Aorta (tissue), 5 donors: ENCODE measurements around the gene SLC9C1. TPM values are rescaled to one million over a fixed set of nuclear protein-coding genes. Genes with fewer than 3 reads are reported as not detected.

Experiments
- ATAC-seq: fragments of 200-7000 bp; cut with Tn5 transposase; one replicate; pipeline ENCODE4 v1.9.1; 2022; ENCODE audit warnings: moderate library complexity; ENCODE audit not compliant: low FRiP score
- DNase-seq, 2 donors: peaks; one replicate each; pipeline ENCODE4 v3.0.0-alpha.2; 2020
- H3K27ac ChIP-seq, 2 donors: one replicate each; pipeline ENCODE4 v1.5.1; 2013; ENCODE audit warnings: low read length in 2 of 2, mild to moderate bottlenecking in 2 of 2, moderate library complexity in 2 of 2, control low read depth in 1 of 2, inconsistent platforms in 1 of 2, low read depth in 1 of 2
- H3K27me3 ChIP-seq, 2 donors: one replicate each; pipeline ENCODE4 v1.6.1; 2013; ENCODE audit warnings: control low read depth in 1 of 2, low read length in 1 of 2, mild to moderate bottlenecking in 1 of 2, moderate library complexity in 1 of 2; ENCODE audit not compliant: insufficient read depth in 2 of 2, control insufficient read depth in 1 of 2
- H3K36me3 ChIP-seq, 2 donors: one replicate each; pipeline ENCODE4 v1.6.1; 2013; ENCODE audit warnings: control low read depth in 1 of 2, low read length in 1 of 2, mild to moderate bottlenecking in 1 of 2; ENCODE audit not compliant: insufficient read depth in 2 of 2, control insufficient read depth in 1 of 2
- H3K4me1 ChIP-seq, 2 donors: one replicate each; pipeline ENCODE4 v1.6.1; 2013; ENCODE audit warnings: low read length in 2 of 2, control low read depth in 1 of 2, mild to moderate bottlenecking in 1 of 2, moderate library complexity in 1 of 2; ENCODE audit not compliant: insufficient read depth in 2 of 2, control insufficient read depth in 1 of 2
- H3K4me3 ChIP-seq, 2 donors: one replicate each; pipeline ENCODE4 v1.5.1; 2013; ENCODE audit warnings: low read length in 2 of 2, control low read depth in 1 of 2, mild to moderate bottlenecking in 1 of 2
- H3K9me3 ChIP-seq: one replicate; pipeline ENCODE4 v1.6.1; 2013; ENCODE audit warnings: mild to moderate bottlenecking, low read length; ENCODE audit not compliant: control insufficient read depth
- WGBS, 2 donors: extraction: QIAGEN DNeasy Blood & Tissue Kit; methylation state at CpG; one replicate each; pipeline ENCODE4 v1.1.7; 2013; 5-methylcytosine and 5-hydroxymethylcytosine counted together
- intact Hi-C, 2 donors: fragments of 100-400 bp; cut with DNase I; formaldehyde crosslinking; loops; one replicate each; pipeline versions ENCODE4 v1.14.2 to v1.15.0; 2022
- polyA plus RNA-seq, 2 donors: library from polyadenylated mRNA; stranded (reverse); fragments of 200-250 nt; gene quantifications; one replicate each; pipeline ENCODE4 v1.2.3, GENCODE V29; 2013
- total RNA-seq, 2 donors: library from RNA; stranded (reverse); fragmentation: NEBNext Ultra II Directional; extraction: Animal tissue kit (Norgen Biotek cat#: 25700); gene quantifications; one replicate each; pipeline ENCODE4 v1.2.1, GENCODE V29; 2021
- donor health status: healthy with polysubstance abuse.
- donor health status: Bipolar disorder and iron deficiency.
- donor health status: DM: no; HTN: no; CAD: no.
- donor health status: DM: no; HTN: no; CAD: no.
- donor health status: DM: yes; HTN: yes; CAD: no.

The SLC9C1 gene
- total and polyA plus RNA-seq, 4 donors, result 0.29 to 0.81 TPM; not detected in 2

GRCh38 chr3:112109322-112109721 lies 184.7 kb downstream of the SLC9C1 start:
- no peaks in the 10 kb centered on the region for H3K27me3 ChIP-seq
- WGBS, 2 donors, result 80 to 82% methylated on average over 5 of the region's 5 CpGs
- intact Hi-C loops, result no loop called here
- no peak overlapping the region for H3K4me3 ChIP-seq
- no peaks in the 10 kb centered on the region for H3K9me3 ChIP-seq
- H3K4me1 ChIP-seq, result no peaks in the 10 kb centered on the region
- DNase-seq (no peak), ATAC-seq (no peak)
- peaks cover 3 to 7% of the 10 kb centered on the region in 2 donors for H3K36me3 ChIP-seq
- H3K27ac ChIP-seq, result no peak overlapping the region

GRCh38 chr3:112104774-112105173 lies 189.2 kb downstream of the SLC9C1 start:
- intact Hi-C loops, result no loop called here
- Histone ChIP-seq H3K27me3 (no peaks in the 10 kb centered on the region), H3K4me3 (no peak overlapping the region), H3K36me3 (peaks cover 7 to 8% of the 10 kb centered on the region in 2 donors), H3K27ac (no peak overlapping the region), H3K9me3 (no peaks in the 10 kb centered on the region), H3K4me1 (no peaks in the 10 kb centered on the region)
- ATAC-seq (no peak), DNase-seq (no peak)
- WGBS, 2 donors, result 93 to 98% methylated on average over 2 of the region's 2 CpGs

- intact Hi-C loops, result no loop called here
- no peak overlapping the region for H3K4me3 ChIP-seq
Measured at GRCh38 chr3:112101916-112102315, 192.1 kb downstream of the SLC9C1 start.

GRCh38 chr3:112097378-112097777 lies 196.6 kb downstream of the SLC9C1 start:
- DNase-seq (no peak), ATAC-seq (peak; percentile 83)
- 4 to 5% methylated on average over 4 of the region's 4 CpGs for WGBS, 2 donors
- no peaks in the 10 kb centered on the region for H3K36me3 ChIP-seq
- peaks cover 1 to 8% of the 10 kb centered on the region in 2 donors for H3K4me1 ChIP-seq
- intact Hi-C loops, result no loop called here
- H3K27ac ChIP-seq, result no peak overlapping the region
- no peaks in the 10 kb centered on the region for H3K27me3 ChIP-seq
- H3K9me3 ChIP-seq, result no peaks in the 10 kb centered on the region
- H3K4me3 ChIP-seq, result no peak overlapping the region

More at GRCh38 chr3:112101916-112102315, 192.1 kb downstream of the SLC9C1 start:
- Histone ChIP-seq H3K9me3 (no peaks in the 10 kb centered on the region), H3K36me3 (peaks cover 7 to 8% of the 10 kb centered on the region in 2 donors), H3K4me1 (peaks cover 1 to 3% of the 10 kb centered on the region in 2 donors), H3K27me3 (no peaks in the 10 kb centered on the region), H3K27ac (no peak overlapping the region)
- ATAC-seq, result no peak
- WGBS, 2 donors, result 93 to 96% methylated on average over 2 of the region's 2 CpGs
- DNase-seq, result no peak

- Histone ChIP-seq H3K4me1 (peaks cover 1 to 8% of the 10 kb centered on the region in 2 donors), H3K27me3 (no peaks in the 10 kb centered on the region), H3K27ac (peak overlapping the region in 1 of 2 donors; percentile 14), H3K9me3 (no peaks in the 10 kb centered on the region), H3K36me3 (no peaks in the 10 kb centered on the region), H3K4me3 (no peak overlapping the region)
- intact Hi-C loops, result no loop called here
- WGBS, 2 donors, result 60 to 73% methylated on average over 2 of the region's 2 CpGs
- DNase-seq (no peak), ATAC-seq (no peak)
Measured at GRCh38 chr3:112096176-112096575, 197.8 kb downstream of the SLC9C1 start.

GRCh38 chr3:112095731-112096130 lies 198.3 kb downstream of the SLC9C1 start:
- Histone ChIP-seq H3K27me3 (no peaks in the 10 kb centered on the region), H3K4me3 (no peak overlapping the region), H3K27ac (no peak overlapping the region), H3K4me1 (peaks cover 1 to 8% of the 10 kb centered on the region in 2 donors), H3K9me3 (no peaks in the 10 kb centered on the region), H3K36me3 (no peaks in the 10 kb centered on the region)
- ATAC-seq, result no peak
- 17 to 38% methylated on average over 2 of the region's 2 CpGs for WGBS, 2 donors
- intact Hi-C loops, result no loop called here
- DNase-seq, result no peak

- DNase-seq (no peak), ATAC-seq (no peak)
- Histone ChIP-seq H3K36me3 (no peaks in the 10 kb centered on the region), H3K27me3 (no peaks in the 10 kb centered on the region), H3K9me3 (no peaks in the 10 kb centered on the region), H3K27ac (no peak overlapping the region), H3K4me1 (peaks cover 1 to 8% of the 10 kb centered on the region in 2 donors), H3K4me3 (no peak overlapping the region)
- intact Hi-C loops, result no loop called here
Measured at GRCh38 chr3:112093180-112093522, 200.9 kb downstream of the SLC9C1 start.

- WGBS, 2 donors, result 26 to 27% methylated on average over 6 of the region's 6 CpGs
- peaks cover 0 to 8% of the 10 kb centered on the region in 2 donors for H3K4me1 ChIP-seq
- DNase-seq (no peak), ATAC-seq (peak; percentile 31)
- no peak overlapping the region for H3K27ac ChIP-seq
- intact Hi-C loops, result no loop called here
- no peaks in the 10 kb centered on the region for H3K27me3 ChIP-seq
- no peaks in the 10 kb centered on the region for H3K36me3 ChIP-seq
- H3K9me3 ChIP-seq, result no peaks in the 10 kb centered on the region
- no peak overlapping the region for H3K4me3 ChIP-seq
Measured at GRCh38 chr3:112092496-112093179, 201.4 kb downstream of the SLC9C1 start.

GRCh38 chr3:112090887-112091586 lies 203.0 kb downstream of the SLC9C1 start:
- Histone ChIP-seq H3K4me3 (no peak overlapping the region), H3K27me3 (no peaks in the 10 kb centered on the region), H3K27ac (no peak overlapping the region), H3K9me3 (no peaks in the 10 kb centered on the region), H3K4me1 (peaks cover 0 to 8% of the 10 kb centered on the region in 2 donors), H3K36me3 (no peaks in the 10 kb centered on the region)
- DNase-seq, result no peak
- WGBS, 2 donors, result 88 to 89% methylated on average over 6 of the region's 6 CpGs
- intact Hi-C loops, result no loop called here
- ATAC-seq, result no peak
